GM21367 (cell line): ENCODE data around the gene CUL2.
"Not testable (repeated sequence)": the region's sequence is repeated elsewhere in the genome, so short reads cannot be mapped to it uniquely, and the experiment has no call there.

ENCODE experiments used
- ATAC-seq: cut with Tn5 transposase; IDR thresholded peaks from one replicate; pipeline ENCODE4 v1.9.1; 2021; ENCODE audit not compliant: unreplicated experiment

The CUL2 gene

GRCh38 chr10:34985146-34985545 lies 105.0 kb downstream of the CUL2 start:
- no peak for ATAC-seq

GRCh38 chr10:34981844-34982243 lies 108.3 kb downstream of the CUL2 start:
- no peak for ATAC-seq

DNA sequence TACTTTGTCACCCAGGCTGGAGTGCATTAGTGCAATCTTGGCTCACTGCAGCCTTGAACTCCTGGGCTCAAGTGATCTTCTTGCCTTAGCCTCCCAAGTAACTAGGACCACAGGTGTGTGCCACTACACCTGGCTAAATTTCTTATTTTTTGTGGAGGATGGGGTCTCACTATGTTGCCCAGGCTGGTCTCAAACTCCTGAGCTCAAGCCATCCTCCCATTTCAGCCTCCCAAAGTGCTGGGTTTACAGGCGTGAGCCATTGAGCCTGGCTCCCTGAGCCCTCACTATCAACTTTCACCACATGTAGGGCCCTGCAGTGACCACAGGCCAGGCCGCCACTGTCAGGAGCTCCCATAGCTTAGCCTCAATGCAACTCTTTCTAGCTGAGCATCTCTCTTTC lies 110.2 kb downstream of the CUL2 start:
- ATAC-seq = no peak

GRCh38 chr10:34978080-34978479 lies 112.1 kb downstream of the CUL2 start:
- ATAC-seq = no peak

- not testable (repeated sequence) for ATAC-seq
Observed at GRCh38 chr10:34976380-34976910, 113.7 kb downstream of the CUL2 start.

DNA sequence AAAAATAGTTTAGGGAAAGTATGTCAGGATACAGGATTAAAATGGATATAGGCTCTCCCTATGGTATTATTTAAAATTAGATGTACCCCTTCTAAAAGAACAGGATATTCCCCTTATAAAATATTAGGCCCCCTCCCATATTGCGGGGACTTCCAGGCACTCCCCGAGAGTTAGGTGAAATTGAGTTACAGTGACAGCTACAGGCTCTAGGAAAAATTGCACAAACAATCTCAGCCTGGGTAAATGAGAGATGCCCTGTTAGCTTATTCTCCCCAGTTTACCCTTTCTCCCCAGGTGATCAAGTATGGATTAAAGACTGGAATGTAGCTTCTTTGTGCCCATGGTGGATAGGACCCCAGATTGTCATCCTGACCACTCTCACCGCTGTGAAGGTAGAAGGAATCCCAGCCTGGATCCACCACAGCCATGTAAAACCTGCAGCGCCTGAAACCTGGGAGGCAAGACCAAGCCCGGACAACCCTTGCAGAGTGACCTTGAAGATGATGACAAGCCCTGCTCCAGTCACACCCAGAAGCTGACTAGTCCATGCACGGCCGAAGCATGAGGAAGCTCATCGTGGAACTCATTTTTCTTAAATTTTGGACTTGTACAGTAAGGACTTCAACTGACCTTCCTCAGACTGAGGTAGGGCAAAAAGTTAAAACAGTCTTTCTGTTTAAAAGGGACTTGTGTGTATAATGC lies 115.6 kb downstream of the CUL2 start:
- not testable (repeated sequence) for ATAC-seq

DNA sequence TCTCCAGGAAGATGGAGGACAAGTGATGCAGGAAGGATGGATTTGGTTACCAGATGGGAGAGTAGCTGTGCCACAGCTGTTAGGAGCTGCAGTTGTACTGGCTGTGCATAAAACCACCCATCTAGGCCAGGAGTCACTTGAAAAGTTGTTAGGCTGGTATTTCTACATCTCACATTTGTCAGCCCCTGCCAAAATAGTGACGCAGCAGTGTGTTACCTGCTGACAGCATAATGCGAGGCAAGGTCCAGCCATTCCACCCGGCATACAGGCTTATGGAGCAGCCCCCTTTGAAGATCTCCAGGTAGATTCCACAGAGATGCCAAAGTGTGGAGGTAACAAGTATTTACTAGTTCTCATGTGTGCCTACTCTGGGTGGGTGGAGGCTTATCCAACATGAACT lies 116.4 kb downstream of the CUL2 start:
- ATAC-seq = not testable (repeated sequence)

- not testable (repeated sequence) for ATAC-seq
Observed at GRCh38 chr10:34973121-34973520, 117.0 kb downstream of the CUL2 start.

GRCh38 chr10:34972591-34972990 lies 117.5 kb downstream of the CUL2 start:
- ATAC-seq = not testable (repeated sequence)

GRCh38 chr10:34971606-34972334 lies 118.4 kb downstream of the CUL2 start:
- ATAC-seq = not testable (repeated sequence)

DNA sequence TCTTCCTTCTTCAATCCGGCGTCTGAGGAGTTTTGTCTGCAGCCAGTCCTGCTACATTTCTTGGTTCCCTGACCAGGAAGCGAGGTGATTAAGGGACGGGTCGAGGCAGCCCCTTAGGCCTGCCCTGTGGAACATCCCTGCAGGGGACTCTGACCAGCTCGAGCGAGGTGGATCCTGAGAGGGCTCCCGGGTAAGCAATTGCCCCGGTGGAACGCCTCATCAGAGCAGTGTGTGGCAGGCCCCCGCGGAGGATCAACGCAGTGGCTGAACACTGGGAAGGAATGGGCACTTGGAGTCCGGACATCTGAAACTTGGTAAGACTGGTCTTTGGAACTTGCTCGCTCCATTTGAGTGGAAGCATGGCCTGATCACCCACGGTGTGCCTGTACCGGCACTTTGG lies 121.0 kb downstream of the CUL2 start:
- no peak for ATAC-seq

- no peak for ATAC-seq
Observed at GRCh38 chr10:34967335-34967880, 122.7 kb downstream of the CUL2 start.

- no peak for ATAC-seq
Observed at GRCh38 chr10:34966451-34966850, 123.7 kb downstream of the CUL2 start.

DNA sequence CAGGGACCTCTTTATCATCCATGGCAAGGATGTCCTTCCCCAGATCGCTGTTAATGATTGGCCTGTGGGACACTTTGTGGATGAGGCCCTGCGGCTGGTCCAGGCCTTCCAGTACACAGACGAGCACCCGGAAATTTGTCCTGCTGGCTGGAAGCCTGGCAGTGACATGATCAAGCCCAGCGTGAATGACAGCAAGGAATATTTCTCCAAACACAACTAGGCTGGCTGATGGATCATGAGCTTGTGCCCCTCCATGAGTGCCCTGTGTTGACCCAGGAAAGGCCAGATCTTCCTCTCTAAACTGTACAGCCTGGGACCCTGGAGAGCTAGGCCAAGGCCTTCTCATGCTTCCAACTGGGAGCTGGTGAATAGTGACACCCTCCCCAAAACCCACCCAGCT lies 124.1 kb downstream of the CUL2 start:
- ATAC-seq = no peak

DNA sequence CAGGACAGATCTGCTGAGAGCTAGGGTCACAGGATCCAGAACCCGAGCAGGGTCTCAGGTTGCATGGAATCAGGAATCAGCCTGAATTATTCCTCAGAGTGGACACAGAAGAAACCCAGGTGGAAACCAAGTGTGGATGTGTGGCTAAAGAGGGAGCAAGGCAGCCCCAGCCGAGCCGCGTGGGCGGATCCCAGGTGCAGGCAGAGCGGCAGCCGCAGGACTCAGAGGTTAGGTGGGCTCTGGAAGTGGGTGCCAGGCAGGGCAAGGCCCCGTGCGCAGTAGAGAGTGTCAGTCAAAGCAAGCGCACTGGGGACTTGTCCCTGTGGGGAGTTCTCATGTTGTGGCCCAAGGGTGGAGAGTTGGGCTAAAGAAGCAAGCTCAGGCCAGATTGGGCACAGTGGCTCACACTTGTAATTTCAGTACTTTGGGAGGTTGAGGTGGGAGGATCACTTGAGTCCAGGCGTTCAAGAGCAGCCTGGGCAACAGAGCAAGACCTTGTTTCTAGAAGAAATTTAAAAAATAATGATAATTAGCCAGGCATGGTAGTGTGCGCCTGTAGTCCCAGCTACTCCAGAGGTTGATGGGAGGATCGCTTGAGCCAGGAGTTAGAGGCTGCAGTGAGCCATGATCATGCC lies 125.9 kb downstream of the CUL2 start:
- ATAC-seq = no peak

GRCh38 chr10:34962866-34963265 lies 127.3 kb downstream of the CUL2 start:
- no peak for ATAC-seq

- no peak for ATAC-seq
Observed at GRCh38 chr10:34960983-34961382, 129.2 kb downstream of the CUL2 start.

GRCh38 chr10:34959786-34960185 lies 130.4 kb downstream of the CUL2 start:
- ATAC-seq = no peak

DNA sequence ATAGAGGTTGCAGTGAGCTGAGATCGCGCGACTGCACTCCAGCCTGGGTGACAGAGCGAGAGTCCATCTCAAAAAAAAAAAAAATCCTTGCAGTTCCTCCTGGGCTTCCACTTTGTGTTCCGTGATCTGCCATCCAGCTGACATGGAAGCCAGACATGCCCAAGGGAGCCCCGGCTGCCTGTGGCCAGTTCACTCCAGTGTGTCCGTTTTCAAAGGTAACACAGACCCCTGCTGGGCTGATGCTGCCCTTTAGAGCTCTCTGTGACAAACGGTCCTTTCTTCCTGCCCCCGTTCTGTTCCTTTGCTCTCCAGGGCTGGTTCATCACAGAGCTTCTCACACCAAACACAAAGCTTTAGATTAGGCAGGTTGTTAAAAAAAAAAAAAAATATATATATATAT lies 130.8 kb downstream of the CUL2 start:
- ATAC-seq = no peak
